HFF-Myc (cell line): ENCODE measurements around the gene GPR153.

Experiments
- DNase-seq: peaks from one replicate; pipeline ENCODE4 v3.0.0-alpha.2; 2011; ENCODE audit warnings: low read depth; ENCODE audit errors: extremely low read depth
- H3K4me3 ChIP-seq: replicated peaks from 2 replicates; pipeline ENCODE4 v1.5.1; 2011; ENCODE audit warnings: low read depth, mild to moderate bottlenecking, control low read depth, low read length
- TF ChIP-seq, protein P1 (sequence below): IDR thresholded peaks from 2 replicates; pipeline ENCODE4 v1.5.1; 2012; ENCODE audit warnings: mild to moderate bottlenecking, low read depth, low read length, control low read depth; ENCODE audit errors: missing control alignments

Gene GPR153

DNA sequence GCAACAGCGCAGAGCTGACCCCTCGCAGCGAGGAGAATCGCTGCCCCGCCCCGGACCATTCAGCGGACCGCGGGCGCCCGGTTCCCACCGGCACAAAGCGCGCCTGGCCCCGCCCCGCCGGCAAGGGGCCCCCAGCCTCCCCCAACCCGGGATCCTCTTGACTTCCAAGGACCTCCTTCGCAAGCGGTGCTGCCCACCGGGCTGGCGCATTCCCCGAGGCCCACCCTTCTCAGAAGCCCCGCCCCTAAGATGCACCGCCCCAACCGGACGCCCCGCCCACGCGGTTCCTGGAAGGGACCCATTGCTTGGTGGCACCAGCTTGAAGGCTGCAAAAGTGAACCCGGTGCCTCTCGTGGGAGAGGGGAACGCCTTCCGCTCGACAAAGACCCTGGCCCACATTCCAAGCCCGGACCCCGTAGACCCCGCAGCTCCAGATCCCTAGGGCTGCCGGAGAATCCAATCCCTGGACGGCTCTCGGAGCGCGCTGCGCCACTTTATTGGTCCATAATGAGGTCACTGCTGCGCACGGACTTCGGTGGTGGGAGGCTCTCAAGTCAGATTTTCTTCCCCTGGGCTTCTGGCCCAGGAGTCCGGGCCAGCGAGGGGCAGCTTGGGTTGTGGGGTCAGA, 14.9 kb downstream of the GPR153 start:
- H3K4me3 ChIP-seq = peak overlapping the region; percentile 14
- DNase-seq = no peak
- TF ChIP-seq, protein P1, sequence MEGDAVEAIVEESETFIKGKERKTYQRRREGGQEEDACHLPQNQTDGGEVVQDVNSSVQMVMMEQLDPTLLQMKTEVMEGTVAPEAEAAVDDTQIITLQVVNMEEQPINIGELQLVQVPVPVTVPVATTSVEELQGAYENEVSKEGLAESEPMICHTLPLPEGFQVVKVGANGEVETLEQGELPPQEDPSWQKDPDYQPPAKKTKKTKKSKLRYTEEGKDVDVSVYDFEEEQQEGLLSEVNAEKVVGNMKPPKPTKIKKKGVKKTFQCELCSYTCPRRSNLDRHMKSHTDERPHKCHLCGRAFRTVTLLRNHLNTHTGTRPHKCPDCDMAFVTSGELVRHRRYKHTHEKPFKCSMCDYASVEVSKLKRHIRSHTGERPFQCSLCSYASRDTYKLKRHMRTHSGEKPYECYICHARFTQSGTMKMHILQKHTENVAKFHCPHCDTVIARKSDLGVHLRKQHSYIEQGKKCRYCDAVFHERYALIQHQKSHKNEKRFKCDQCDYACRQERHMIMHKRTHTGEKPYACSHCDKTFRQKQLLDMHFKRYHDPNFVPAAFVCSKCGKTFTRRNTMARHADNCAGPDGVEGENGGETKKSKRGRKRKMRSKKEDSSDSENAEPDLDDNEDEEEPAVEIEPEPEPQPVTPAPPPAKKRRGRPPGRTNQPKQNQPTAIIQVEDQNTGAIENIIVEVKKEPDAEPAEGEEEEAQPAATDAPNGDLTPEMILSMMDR = no peak

DNA sequence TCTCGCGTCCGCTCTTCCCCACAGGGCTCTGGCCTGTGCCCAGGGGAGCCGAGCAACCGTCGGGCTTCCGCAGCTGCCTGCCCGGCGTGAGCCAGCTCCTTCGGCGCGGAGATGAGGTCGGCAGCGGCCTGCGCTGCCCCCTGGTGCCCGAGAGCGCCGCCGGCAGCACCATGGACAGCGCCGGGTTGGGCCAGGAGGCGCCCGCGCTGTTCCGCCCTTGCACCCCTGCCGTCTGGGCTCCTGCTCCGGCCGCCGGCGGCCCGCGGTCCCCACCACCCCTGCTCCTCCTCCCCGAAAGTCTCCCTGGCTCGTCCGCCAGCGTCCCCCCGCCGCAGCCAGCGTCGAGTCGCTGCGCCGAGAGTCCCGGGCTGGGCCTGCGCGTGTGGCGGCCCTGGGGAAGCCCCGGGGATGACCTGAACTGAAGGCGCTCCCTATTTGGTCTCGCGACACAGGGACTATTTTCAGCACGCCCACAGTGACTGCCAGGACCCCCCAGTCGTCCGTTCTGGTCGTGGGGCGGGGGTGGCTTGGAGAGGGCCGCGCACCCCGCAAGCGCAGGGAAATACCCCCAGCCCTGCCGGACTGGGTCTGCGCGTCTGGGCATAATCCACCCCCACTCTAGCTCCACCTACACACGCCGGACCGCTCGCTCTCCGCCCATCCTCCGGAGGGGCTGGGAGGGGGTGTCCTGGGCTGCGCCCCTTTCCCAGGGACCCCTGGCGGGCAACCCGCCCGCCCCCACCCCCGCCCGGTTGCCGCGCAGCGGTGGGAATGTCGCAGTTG, 15.6 kb downstream of the GPR153 start:
- TF ChIP-seq, protein P1 = peak; percentile 83
- no peak for DNase-seq
- peak overlapping the region; percentile 14 for H3K4me3 ChIP-seq

DNA sequence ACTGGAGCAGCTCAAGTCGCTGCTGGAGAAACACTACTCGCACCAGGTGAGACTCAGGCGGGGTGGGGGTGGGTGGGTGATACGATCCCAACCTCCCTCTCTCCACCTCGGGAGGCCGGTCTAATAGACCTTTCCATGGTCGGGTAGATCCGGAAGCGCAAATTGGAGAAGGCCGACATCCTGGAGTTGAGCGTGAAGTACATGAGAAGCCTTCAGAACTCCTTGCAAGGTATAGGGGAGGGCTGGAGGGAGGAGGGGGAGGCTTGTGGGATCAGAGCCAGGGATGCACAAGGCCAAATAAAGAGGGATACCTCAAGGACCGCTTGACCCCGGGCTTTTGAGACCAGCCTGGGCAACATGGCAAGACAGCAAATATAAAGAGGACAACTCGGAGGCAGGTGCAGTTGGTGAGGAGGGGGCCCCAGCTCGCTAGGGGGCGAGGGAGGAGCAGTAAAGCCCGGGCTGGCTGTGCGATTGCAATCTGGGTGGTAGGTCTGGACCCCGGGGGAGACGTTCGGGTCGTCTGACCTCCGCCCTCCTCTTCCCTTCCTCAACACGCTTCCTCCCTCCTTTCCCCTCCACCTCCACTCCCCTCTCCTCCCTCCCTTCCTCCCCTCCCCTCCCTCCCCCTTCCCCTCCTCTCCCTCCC, 16.4 kb downstream of the GPR153 start:
- DNase-seq = no peak
- no peak overlapping the region for H3K4me3 ChIP-seq
- TF ChIP-seq, protein P1 = no peak

DNA sequence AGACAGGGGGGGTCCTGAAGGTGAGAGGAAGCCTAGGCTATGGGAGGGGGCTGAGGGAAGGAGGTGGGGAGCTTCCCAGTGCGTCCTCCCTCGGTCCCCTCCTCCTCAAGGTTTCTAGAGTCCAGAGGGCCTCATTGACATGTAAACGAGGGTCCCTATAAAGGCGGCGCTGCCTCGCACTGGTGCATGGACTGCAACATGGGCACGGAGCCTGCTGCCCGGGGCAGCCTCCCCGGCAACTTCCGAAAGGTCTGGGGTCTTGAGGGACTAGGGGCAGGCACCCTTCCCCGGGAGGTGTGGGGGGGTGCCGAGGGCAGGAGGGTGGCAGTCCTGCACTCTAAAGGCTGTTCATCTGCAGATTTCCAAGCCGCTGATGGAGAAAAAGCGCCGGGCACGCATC, 16.9 kb downstream of the GPR153 start, which contains the start of gene HES3:
Gene HES3 (plus strand): TSS at position 187 of the 400 bp plus-strand sequence. CDS start 187 bp downstream, at position 374.
- no peak within 1 kb of the TSS for H3K4me3 ChIP-seq
- TF ChIP-seq, protein P1 = no peak
- no peak for DNase-seq

DNA sequence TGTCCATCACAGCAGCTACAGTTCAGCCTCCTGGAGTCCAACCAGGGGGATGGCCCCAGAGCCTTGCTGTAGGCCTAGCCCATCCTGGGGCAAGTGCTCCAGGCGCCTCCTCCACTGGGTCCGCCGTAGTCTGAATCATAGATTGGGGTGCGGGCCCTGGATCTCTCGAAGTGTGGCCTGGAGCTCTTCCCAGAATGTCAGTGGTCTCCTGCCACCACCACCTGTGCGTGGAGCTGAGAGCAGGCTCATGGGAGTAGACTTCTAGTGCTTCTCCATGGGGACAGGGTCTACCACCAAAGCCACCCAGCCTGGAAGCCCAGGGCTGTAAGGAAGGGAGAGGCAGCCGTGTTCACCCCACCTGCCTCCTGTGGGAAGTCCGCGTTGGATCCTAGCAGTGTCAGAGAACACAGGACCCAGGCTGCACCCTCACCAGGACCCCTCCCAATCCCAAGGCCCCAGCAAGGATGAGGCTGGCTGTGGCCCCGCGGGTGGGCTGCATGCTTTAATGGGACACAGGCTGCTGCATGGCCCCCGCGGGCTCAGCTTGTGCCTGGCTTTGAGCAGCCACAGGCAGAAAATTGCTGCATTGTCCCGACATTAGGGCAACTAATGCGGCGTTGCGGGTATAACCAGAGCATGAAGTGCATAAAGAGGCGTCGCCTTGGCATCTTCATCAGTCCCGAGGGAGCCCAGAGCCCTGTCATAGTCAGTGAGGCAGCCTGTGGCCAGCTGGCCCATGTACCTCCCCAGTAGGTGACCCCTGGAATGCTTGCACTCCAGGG, 17.7 kb downstream of the GPR153 start:
- no peak overlapping the region for H3K4me3 ChIP-seq
- DNase-seq = no peak

More for the DNA sequence above, 17.7 kb downstream of the GPR153 start:
- TF ChIP-seq, protein P1 = no peak
